HG02840 (cell line): ENCODE data around the gene ZNF783.
"Not testable (repeated sequence)": the region's sequence is repeated elsewhere in the genome, so short reads cannot be mapped to it uniquely, and the experiment has no call there.

Source experiments
- ATAC-seq: cut with Tn5 transposase; IDR thresholded peaks from one replicate; pipeline ENCODE4 v1.9.1; 2021; ENCODE audit warnings: mild to moderate bottlenecking, moderate library complexity, moderate number of reproducible peaks; ENCODE audit not compliant: unreplicated experiment, low FRiP score

Gene ZNF783

GRCh38 chr7:149321978-149322541 lies 60.1 kb downstream of the ZNF783 start:
- no peak for ATAC-seq

GRCh38 chr7:149322737-149323136 lies 60.7 kb downstream of the ZNF783 start:
- no peak for ATAC-seq

- no peak for ATAC-seq
Measured at GRCh38 chr7:149325248-149325647, 63.3 kb downstream of the ZNF783 start.

GRCh38 chr7:149329265-149329664 lies 67.3 kb downstream of the ZNF783 start:
- no peak for ATAC-seq

- no peak for ATAC-seq
Measured at GRCh38 chr7:149329766-149330334, 67.9 kb downstream of the ZNF783 start.

- no peak for ATAC-seq
Measured at GRCh38 chr7:149330914-149331567, 69.0 kb downstream of the ZNF783 start.

GRCh38 chr7:149332602-149333320 lies 70.8 kb downstream of the ZNF783 start:
- ATAC-seq = not testable (repeated sequence)

GRCh38 chr7:149333321-149333717 lies 71.3 kb downstream of the ZNF783 start:
- no peak for ATAC-seq

GRCh38 chr7:149334219-149334618 lies 72.2 kb downstream of the ZNF783 start:
- ATAC-seq = no peak
